ENCODE results near the gene PGC.

The PGC gene

DNA sequence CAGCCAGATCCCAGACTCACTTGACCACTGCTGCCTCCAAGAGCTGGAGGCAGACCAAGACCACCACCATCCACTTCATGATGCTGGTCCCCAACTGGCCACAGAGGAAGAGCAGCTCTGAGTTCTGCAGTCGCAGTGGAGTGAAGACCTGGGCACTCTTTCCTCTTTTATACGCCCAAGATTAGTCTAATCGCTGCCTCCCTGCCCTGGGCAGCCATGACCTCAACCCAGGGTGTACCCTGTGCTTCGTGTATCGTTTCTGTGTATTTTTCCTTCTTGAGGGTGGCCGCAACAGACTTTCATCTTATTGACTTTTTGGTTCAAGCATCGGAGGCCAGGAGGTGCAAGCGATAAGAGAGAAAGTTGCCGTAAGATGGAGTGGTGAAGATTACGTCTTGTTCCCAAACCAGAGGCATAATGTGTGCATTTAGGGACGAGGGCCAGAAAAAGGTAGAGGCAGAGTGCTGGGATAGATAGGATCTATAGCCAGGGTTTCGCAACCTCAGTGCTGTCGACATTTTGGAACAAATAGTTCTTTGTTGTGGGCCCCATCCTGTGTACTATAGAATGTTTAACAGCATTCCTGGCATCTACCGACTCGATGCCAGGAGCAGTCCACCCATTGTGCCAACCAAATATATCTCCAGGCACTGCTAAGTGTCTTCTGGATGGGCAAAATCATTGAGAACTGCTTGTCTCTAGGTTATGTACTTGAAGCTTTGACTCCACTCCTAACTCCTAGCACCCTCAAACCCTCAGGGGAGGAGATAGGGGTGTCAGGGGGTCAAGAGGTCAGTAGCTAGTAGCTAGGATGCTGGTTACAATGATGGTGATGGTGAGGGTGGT is at the start of gene PGC:
TSS of gene PGC (minus strand) at position 142 of the 846 bp plus-strand sequence. CDS start at position 79, 63 bp downstream.
- no peak for DNase-seq (ENCODE audit: low read depth)

DNA sequence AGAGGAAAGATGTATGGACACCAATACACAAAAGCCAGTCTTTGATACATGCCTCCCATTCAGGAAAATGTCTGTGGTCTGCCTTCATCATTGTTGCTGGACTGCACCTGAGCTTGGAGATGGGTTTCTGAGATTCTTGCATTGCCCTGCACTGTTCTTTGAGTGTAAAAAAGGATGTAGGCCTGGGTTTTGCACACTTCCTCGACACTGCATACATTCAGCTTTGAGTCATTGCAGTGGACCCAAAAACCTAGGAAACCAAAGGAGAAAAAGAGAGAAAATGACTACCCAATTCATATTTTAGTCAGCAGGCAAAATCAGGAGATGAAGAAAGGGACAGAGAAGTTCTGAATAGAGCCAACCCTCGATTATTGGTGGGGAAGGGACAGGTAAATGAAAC is 49.3 kb upstream of the PGC start:
- no peak for DNase-seq (ENCODE audit: low read depth)

DNA sequence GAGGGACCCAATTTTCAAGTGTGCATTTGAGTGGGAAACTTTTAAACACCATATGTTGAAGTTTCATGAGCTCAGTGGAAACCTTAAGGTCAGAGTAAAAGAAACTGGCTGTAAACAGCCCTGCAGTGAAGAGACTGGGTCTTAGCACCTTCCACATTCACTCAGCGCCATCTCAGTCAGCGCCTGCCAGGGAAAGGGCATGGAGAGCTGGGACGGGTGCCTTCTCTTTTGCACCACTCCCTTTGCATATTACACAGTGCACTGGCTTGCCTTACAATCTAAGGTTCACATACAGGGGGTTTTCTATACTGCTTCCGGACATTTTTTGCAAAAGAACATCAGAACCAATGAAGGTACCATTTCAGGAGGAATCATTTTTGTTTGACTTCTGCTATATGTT is 44.8 kb upstream of the PGC start:
- no peak for DNase-seq (ENCODE audit: low read depth)

DNA sequence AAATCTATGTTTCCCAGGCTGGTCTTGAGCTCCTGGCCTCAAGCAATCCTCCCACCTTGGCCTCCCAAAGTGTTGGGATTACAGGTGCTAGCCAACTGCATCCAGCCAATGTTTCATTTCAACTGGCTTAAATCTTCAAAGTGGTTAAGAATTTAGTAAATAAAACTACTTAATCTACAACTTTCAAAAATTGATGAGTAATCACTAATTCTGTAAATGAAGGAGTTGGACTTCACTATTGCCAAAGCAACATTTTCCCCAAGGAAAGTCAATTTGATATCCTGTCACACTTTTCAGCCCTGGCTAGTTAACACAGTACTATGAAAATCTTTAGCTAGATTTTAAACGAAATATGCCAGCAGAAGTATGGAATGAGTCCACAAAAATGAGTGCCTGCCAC is 44.1 kb upstream of the PGC start:
- DNase-seq (ENCODE audit: low read depth) = no peak

DNA sequence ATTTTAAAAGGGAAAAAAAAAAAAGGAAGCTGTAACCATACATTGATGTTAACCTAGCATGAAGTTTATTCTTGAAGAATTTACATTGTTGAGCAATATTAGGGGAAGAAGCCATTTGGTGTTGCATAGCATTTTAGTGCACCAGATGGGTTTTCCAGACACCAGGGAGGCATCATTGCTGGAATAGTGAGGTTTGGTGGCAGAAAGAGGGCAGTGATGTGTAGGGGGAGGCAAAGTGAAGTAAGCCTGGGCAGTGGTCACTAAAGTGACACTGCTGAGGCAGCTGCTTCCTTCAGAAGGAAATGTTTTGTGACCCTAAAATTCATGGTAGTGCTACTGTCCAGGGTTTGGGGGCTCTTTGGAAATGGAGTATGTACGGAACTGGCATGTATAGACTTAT is 42.8 kb upstream of the PGC start:
- DNase-seq (ENCODE audit: low read depth) = no peak

DNA sequence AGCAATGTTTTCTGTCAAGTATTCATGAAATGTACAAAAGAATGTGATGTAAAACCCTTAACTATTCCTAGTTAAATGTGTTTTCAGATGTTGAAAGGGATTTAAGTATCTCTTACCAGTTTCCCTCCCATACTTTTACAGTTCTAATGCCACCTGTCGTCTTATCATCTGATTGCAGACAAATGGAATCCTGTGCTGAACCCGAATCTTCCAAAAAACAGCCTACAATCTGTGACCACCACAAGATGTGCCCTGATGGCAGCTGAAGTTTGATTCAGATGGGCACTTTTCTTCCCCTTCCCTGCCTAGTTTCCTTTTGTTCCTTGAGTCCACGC is 42.2 kb upstream of the PGC start:
- no peak for DNase-seq (ENCODE audit: low read depth)

DNA sequence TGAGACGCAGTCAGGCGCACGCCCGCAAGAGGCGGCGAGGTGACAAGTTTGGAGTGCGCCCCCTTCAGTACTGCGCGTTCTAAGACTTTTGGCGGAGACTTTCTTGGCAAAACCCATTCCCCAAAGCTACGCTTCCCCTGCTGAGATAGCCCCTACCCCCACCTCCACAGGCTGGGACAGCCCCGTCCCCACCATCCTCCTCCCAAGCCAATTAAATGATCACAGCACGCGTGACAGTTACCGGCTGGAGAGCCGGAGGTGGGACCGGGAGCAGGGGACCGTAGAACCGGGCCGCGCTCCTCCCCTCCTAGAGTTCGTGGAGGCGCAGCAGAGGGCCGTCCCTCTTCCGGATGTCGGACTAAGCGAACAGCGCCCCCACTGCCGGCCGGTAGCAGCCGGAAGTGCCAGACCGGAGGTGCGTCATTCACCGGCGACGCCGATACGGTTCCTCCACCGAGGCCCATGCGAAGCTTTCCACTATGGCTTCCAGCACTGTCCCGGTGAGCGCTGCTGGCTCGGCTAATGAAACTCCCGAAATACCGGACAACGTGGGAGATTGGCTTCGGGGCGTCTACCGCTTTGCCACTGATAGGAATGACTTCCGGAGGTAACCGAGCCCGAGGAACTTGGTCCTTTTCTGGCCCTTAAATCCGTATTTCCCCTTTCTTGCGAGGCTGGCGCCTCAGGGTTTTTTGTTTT is 40.2 kb upstream of the PGC start, which contains the start of gene TOMM6:
TSS of gene TOMM6 (plus strand) at position 476 of the 699 bp plus-strand sequence. CDS start at position 480, 4 bp downstream.
- peak; percentile 80 for DNase-seq (ENCODE audit: low read depth)

DNA sequence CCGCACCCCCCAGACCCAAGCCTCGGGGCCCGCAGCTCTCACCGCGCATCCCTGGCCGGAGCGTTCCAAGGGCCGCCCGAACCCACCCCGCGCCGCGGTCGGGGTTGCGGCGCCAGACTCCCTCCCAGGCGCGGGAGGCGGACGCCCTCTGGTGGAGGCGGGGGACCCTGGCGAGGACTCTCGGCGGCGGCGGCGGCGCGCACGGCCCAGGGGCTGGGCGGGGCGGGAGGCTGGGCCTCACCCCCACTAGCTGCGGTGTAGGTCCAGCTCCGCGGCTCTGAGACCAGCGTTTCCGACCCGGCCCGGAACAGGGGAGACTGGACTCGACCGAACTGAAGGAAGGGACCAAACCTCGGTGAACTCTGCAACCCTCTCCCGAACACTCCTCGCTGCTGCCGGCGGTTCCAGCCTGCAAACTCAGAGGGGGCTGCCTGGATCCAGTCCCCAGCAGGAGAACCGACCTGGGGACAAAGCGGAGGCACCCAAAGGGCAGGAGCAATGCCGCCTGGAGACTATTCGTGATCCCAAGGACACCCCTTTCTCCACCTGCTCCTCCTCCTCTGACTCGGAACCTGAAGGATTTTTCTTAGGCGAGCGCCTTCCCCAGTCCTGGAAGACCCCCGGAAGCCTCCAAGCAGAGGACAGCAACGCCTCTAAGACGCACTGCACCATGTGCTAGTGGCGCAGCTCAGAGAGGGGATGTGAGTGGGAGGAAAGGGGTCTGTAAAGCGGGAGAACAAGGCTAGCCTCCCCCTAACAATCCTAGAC is 39.4 kb upstream of the PGC start:
- peak; percentile 13 for DNase-seq (ENCODE audit: low read depth)

DNA sequence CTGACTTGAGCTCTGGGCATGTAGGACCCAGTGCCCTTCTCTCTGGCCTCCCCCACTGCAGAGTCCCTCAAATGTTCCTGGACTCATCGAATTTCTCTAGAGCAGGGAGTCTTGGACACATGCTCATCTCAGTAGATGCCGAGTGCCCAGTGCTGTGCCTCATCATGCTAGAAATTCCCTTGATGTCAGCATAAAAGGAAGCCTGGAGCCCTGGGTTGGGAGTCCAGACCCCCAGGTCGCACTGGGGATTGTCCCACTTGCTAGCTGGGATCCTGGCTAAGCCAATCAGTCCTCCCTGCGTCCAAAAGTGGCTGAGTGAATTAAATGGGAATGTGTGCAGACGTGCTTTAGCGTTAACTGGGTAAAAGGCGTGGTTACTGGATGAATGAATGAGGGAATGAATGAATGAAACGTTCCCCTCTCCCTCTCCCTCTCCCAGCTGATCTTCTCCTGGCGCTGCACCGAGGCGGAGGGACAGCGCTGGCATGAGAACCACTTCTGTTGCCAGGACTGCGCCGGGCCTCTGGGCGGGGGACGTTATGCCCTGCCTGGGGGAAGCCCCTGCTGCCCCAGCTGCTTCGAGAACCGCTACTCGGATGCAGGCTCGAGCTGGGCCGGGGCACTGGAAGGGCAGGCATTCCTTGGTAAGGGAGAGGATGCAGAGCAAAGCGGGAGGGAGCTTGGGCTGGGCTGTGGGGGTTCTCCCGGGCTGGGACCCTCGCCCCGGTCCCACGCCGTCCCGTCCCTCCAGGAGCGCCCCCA is 38.7 kb upstream of the PGC start:
- DNase-seq (ENCODE audit: low read depth) = no peak

DNA sequence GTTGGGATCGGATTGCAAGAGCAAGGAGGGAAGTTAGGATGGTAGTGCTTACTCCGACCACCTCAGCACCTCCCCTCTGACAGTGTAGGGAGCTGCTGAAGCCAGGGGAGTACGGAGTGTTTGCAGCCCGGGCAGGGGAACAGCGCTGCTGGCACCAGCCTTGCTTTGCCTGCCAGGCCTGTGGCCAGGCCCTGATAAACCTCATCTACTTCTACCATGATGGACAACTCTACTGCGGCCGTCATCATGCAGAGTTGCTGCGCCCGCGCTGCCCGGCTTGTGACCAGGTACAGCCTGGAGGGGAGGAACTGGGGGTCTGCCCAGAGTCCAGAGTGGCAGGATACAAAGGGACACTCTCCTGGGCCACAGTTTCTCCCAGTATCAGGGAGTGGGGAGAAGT is 38.1 kb upstream of the PGC start:
- no peak for DNase-seq (ENCODE audit: low read depth)

DNA sequence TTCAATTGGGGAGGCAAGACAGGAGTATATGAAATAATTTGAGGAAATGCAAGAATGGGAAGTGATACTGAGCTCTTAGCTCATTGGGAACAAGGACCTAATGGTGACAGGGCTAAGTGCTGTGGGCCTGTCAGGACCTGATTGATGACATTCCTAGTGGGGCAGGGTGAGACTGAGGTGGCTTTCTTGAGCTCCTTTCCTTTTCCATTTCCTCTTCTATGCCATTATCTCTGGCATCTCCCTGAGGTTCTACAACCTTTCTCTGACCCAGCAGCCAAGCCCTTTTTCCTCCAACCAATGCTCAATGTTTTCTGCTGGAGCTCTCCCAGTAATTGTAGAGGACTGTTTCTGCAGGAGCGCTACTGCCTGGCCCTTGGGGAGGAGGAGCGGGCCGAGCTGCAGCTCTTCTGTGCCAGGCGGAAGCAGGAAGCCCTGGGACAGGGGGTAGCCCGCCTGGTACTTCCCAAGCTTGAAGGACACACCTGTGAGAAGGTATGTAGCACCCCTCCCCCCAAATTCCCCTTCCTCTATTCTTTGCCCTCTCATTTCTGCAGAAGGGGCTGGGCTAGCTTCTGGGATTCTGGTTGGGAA is 37.5 kb upstream of the PGC start:
- DNase-seq (ENCODE audit: low read depth) = no peak

DNA sequence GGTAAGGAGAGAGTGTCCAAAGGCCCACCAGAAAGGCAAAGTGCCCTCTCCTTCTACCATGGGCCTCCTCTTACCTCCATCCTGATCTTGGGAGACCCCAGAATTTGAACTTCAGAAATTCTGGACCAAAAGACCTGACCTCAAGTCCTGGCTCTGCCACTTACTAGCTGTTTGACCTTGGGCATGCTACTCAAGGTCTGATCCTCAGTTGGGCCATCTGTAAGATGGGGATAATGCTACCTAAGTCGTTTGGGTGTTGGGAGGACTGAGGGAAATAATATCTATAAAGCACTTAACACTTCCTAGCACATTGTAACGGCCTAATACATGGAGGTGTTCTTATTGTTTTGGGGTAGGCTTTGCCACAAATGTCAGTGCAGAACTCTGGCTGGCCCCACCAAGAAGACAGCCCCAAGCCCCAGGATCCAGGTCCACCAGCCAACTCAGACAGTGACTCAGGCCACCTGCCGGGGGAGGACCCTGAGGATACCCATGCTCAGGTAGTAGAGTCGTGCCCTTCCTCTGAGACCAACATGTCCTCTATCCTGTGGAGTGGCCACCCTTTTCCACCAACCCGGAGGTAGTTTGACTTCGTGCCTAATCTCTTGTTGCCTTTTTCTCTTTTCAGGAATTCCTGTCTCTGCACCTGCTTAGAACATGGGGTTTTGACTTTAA is 36.0 kb upstream of the PGC start:
- no peak for DNase-seq (ENCODE audit: low read depth)

DNA sequence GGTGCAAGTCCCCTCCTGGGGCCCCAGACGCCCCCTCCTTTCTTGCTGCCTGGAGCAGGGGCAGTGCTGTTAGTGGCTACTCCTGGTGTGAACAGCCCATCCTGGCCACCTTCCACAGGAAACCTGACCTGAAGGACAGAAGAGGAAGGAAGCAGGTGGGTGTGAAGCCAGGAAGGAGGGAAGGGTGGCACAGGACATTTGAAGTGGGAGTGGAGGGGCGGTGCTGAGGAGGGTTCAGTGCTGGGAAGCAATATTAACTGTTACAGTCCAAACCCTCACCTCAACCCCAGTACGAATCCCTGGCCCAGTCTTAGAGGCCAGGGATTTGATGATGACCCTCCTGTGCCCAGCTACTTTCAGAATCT is 34.2 kb upstream of the PGC start:
- no peak for DNase-seq (ENCODE audit: low read depth)

DNA sequence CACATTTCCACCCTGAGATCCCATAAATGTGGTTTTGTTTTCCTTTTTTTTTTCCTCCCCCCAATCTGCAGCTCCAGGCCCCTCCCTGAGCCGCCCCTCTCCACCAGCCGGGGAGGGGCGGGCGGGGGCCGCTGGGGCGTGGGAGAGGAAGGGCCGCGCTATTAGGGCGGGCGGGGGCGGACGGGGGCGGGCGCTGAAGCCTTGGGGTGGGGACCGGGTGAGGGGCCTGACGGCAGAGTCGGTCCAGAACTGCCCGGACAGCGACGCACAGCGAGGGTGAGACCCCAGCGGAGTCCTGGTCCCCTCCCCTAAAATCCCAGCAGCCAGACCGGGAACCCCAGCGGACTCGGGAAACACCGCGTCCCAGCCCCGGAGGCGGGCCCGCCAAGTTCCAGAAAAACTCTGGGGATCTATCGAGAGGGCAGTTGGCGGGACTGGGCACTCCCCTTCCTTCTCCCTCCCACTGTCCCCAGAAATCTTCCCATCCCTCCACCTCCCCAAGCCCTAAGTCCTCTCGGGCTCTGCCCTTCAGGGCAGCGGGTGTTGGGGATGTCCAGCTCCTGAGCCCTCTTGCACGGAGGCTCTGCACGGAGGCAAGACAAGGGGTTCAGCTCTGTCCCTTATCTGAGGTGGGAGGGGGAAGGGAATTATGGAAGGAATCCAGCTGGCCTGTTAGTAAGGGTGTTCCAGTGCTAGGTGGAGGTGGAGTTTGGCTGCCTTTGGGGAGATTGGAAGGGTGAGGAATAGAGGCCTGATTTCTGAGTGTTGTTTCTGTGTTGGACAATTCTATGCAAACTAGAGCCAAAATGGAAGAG is 33.6 kb upstream of the PGC start, which contains the start of gene PRICKLE4:
TSS of gene PRICKLE4 (plus strand) at position 232 of the 815 bp plus-strand sequence. CDS start 2,692 bp downstream, outside the sequence.
- DNase-seq (ENCODE audit: low read depth) = no peak

DNA sequence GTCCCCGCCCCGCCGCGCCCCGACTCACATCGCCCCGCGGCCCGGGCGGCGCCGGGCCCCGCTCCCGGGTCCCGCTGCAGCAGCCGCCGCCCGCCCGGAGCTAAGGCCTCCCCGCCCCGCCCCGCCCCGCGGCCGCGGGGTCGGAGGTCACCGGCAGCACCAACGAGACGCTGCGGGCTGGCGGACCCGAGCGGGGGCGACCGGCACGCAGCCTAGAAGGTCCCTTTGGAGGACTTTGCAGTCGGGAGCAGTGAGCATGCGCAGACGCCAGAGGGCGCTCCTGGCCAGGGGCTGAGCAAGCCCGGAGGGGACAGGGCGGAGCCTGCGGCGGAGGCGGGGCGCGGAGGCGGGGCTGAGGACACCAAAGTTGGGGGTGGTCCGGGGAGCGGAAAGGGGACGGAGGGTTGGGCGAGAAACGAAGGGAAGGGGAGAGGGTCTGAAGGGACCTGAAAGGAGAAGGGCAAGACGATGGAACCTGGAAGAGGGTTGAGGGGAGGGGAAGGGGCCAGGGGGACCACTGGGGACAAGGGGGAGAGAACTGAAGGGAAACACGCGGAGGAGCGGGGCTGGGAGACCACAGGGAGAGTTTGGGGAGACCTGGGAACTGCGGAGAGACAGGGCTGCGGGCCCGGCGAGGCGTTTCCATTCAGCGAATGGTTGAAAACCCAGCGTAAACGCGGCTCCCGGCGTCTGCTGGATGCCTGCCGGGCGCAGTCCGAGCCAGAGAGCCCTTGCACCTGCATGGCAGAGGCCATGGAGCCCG is 32.8 kb upstream of the PGC start, which contains the start of gene FRS3:
TSS of gene FRS3 (minus strand) at position 113 of the 763 bp plus-strand sequence. CDS start 2,913 bp downstream, outside the sequence.
- peak; percentile 77 for DNase-seq (ENCODE audit: low read depth)

DNA sequence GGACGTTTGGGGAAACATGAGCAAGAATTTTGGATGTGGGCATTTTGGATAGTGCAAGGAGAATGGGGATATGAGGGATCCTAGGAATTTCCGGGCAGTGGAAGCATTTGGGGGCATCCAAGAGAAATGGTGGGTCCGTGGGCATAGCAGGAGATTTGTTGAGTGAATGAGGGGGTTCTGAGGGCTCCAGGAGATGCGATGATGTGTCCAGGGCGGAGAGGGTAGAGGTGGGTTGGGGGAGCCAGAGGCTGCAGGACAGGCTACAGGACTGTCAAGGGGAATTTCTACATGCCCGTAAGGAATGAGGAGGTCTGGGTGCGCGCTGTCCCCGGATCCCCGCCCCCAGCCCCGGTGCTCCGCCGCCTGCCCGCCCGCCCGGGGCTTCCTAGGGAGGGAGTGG is 32.1 kb upstream of the PGC start:
- DNase-seq (ENCODE audit: low read depth) = no peak

DNA sequence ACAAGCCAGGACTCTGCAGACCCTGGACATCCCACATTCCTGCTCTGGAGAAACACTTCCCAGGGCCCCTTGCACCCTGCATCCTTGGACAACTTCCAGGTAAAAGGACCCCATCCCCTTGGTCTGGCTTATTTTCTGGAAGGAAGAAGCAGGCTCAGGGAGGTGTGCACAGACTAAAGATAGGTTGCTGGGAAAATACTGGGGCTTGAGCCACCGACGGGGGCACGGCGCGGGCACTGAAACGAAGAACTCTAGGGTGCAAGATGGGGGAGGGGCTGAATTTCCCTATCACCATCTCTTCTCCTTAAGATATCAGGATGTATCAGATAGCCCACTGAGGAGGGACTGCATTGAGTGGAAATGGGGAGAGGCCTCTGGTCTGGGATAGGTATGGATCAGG is 31.7 kb upstream of the PGC start:
- no peak for DNase-seq (ENCODE audit: low read depth)

DNA sequence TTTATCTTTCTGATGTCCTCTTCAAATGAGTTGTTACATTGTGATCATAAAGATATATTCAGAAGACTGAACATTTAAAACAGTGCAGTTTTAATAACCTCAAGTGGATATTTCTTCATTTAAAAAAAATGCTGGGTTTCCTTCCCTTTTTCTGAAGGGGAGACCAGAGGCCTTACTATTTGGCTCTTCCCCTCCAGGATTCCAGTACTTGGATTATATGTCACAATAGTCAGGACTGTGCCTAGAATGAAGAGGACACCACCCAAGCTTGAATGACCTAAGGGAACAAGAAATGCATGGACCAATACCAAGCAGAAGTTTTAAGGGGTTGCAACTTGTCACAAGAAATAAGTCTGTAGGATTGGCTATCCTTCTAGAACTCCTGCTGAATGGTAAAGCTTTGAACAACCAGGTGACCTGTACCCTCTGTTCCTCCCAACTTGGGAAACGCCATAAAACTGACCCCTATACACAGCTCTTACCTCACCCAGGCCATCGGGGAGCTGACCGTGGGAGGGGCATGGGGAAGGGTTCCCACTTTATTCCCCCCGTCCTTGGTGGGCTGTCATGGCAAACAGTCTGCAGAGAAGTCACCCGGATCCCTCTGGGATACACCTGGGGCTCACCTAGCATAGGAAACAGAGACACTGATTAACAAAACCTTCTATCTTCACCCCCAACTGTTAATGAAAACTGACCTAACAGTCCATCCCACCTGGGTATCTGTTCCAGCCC is 30.5 kb upstream of the PGC start:
- DNase-seq (ENCODE audit: low read depth) = no peak

Data from HS-5 (cell line).